ENCODE measurements around the gene FTO.

- TF ChIP-seq CTCF (IDR thresholded peaks at IDR 0.05) = no peak
- no peak for TF ChIP-seq EZH2 (IDR thresholded peaks at IDR 0.05)
Observed at GRCh38 chr16:53826658-53827057, 122.7 kb downstream of the FTO start.
